ENCODE data around the gene TNNC1. TPM values are rescaled to one million over a fixed set of nuclear protein-coding genes. Genes with fewer than 3 reads are reported as not detected.

Gene TNNC1
- total and polyA plus RNA-seq, 3 donors from 2014 or later: 11.3 to 91.7 (median 23.2) TPM

- DNase-seq: no peak
- Histone ChIP-seq H3K27me3 (no peaks in the 10 kb centered on the region), H3K4me3 (no peak overlapping the region), H3K9me3 (no peaks in the 10 kb centered on the region), H3K36me3 (ENCODE audit: low read depth, missing control alignments) (no peaks in the 10 kb centered on the region), H3K27ac (no peak overlapping the region), H3K4me1 (peaks cover 26% of the 10 kb centered on the region)
- WGBS, 2 donors: 93 to 95% methylated on average over 4 to 5 of the region's 6 CpGs
- TF ChIP-seq POLR2A (IDR thresholded peaks at IDR 0.05): no peak
- TF ChIP-seq CTCF (IDR thresholded peaks at IDR 0.05): no peak
- intact Hi-C loops (cut with DNase I; ENCODE audit: low total_unique reads): no loop called here
These were observed 1.7 kb downstream of the TNNC1 start for GRCh38 chr3:52452126-52452525.

- H3K4me1 ChIP-seq: peaks cover 24% of the 10 kb centered on the region
- DNase-seq: no peak
- 84 to 92% methylated on average over 15 to 24 of the region's 24 CpGs for WGBS, 2 donors
- no peak overlapping the region for H3K4me3 ChIP-seq
- intact Hi-C loops (cut with DNase I; ENCODE audit: low total_unique reads): no loop called here
- no peaks in the 10 kb centered on the region for H3K9me3 ChIP-seq
- no peaks in the 10 kb centered on the region for H3K27me3 ChIP-seq
- no peak overlapping the region for H3K27ac ChIP-seq
- H3K36me3 ChIP-seq (ENCODE audit: low read depth, missing control alignments): no peaks in the 10 kb centered on the region
- no peak for TF ChIP-seq POLR2A (IDR thresholded peaks at IDR 0.05)
- TF ChIP-seq CTCF (IDR thresholded peaks at IDR 0.05): no peak
These were observed 2.4 kb downstream of the TNNC1 start for GRCh38 chr3:52451237-52452083.

GRCh38 chr3:52450489-52451236 is 3.2 kb downstream of the TNNC1 start:
- Histone ChIP-seq H3K4me1 (peaks cover 24% of the 10 kb centered on the region), H3K9me3 (no peaks in the 10 kb centered on the region), H3K27ac (no peak overlapping the region), H3K36me3 (ENCODE audit: low read depth, missing control alignments) (no peaks in the 10 kb centered on the region), H3K27me3 (no peaks in the 10 kb centered on the region), H3K4me3 (no peak overlapping the region)
- 81% methylated on average over 11 of the region's 11 CpGs; no CpG with 5 or more reads in 1 of the 2 donors for WGBS, 2 donors
- intact Hi-C loops (cut with DNase I; ENCODE audit: low total_unique reads): no loop called here
- no peak for DNase-seq
- TF ChIP-seq POLR2A (IDR thresholded peaks at IDR 0.05) (no peak), CTCF (IDR thresholded peaks at IDR 0.05) (no peak)

GRCh38 chr3:52447512-52448355 is 6.1 kb downstream of the TNNC1 start:
- no peak for TF ChIP-seq CTCF (IDR thresholded peaks at IDR 0.05)
- no peak for TF ChIP-seq POLR2A (IDR thresholded peaks at IDR 0.05)
- DNase-seq: no peak
- no peak overlapping the region for H3K27ac ChIP-seq
- H3K4me3 ChIP-seq: no peak overlapping the region
- 83 to 84% methylated on average over 11 to 12 of the region's 12 CpGs for WGBS, 2 donors
- H3K36me3 ChIP-seq (ENCODE audit: low read depth, missing control alignments): no peaks in the 10 kb centered on the region
- no peaks in the 10 kb centered on the region for H3K27me3 ChIP-seq
- H3K9me3 ChIP-seq: no peaks in the 10 kb centered on the region
- H3K4me1 ChIP-seq: peaks cover 9% of the 10 kb centered on the region
- intact Hi-C loops (cut with DNase I; ENCODE audit: low total_unique reads): no loop called here

Data from testis (tissue), 3 donors.